ENCODE measurements around the gene KCNJ6.

KCNJ6 gene

DNA sequence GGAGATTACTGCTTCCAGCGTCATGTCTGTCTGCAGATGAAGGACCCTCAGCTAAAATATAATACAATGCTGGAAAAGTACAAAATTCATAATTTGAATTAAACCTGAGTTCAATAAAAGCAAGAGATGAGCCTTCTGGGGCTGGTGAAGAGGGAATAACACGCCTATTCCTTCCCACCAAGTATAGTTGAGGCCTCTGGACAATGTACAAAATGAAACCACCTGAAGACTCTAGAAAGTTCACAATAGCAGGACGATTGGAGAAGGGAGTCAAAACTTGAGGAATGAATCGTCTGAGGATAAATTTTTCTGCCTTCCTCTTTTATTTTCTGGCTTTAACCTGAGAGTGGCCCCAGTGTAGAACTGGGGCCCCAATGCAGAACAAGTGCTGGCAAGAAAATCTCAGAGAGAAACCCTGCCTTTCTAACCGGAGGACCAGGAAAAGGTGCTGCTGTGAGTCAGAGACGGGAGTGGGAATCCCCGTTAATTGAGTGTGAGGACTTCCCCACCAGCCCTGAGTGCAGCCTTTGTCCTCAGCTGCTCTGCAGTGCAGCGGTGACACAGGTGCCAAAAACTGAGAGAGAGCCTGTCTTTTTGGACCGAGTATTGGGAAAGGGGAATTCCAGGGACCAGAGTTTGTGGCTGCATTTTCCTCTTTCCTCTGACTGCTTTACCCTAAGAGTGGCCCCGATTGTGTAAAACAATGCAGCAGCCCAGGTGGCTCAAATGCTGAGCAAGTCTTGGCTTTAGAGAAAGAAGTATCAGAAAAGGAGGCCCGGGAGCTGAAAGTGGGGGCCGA is 284.7 kb downstream of the KCNJ6 start:
- no peak for DNase-seq

- DNase-seq = no peak
These were observed 285.4 kb downstream of the KCNJ6 start for GRCh38 chr21:37630872-37631271.

DNA sequence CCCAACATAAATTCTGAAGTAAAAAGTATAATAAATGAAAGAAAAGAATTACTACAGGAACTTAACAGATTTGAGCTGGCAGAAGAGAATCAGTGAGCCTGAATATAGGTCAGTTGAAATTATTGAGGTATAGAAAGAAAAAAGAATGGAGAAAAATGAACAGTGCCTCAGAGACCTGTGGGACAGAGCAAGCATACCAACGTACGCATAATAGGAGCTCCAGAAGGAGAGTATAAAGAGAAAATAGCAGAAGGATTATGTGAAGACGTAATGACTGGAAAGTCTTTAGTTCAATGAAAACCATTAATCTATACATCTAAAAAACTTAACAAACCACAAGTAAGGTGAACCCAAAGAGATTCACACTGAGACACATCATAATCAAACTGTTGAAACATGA is 287.9 kb downstream of the KCNJ6 start:
- no peak for DNase-seq

DNA sequence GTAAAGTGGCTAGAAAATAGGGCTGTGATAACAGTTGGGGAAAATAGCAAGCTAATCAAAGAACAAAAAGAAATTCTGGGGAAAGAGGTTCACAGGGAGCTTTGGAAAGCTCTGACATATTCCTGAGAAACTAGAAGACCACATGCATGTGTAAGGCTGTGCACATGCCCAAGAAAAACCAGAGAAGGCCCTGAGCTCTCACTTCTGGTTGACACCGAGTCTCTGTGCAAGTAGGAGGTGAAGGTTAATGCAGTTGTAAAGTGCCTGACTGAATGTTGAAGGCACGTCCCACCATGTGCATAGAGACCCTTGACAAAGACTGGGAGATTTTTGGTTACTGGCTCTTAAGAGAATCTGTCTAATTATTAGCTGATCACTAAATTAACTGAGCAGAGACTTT is 288.7 kb downstream of the KCNJ6 start:
- DNase-seq = no peak

DNA sequence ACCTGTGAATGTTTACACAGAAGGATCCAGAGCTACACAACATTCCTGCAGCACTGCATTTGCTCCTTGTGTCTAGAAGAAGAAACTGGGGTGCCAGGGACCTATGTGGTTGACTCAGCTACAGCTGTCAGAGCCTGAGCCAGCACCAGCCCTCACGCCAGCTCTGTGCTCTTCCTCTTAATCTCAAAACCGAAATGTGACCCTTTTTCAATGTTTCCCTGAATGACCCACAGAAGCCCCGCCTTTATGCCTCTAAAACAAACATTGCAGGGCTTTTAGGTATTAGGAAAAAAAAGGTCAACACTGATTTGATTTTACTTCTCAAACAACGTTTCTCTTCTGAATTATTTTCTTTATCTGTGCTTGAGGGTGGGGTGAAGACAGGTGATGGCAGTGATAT is 289.2 kb downstream of the KCNJ6 start:
- no peak for DNase-seq

DNA sequence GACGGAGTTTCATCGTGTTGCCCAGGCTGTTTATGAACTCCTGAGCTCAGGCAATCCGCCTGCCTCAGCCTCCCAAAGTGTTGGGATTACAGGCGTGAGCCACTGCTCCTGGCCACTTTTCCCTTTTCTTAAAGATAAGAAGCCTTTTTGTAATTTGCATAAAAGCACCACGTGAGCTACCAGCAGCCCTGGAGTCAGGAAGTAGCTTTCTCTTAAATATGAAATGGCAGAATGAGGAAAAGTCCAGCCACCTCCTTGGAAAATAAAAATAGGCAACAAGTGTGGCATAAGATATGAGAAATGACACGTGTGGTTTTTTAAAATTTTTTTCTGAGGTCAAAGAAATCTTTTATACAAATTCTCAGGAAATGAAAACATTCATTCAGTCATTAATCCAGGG is 289.9 kb downstream of the KCNJ6 start:
- no peak for DNase-seq

GRCh38 chr21:37623689-37624088 is 292.6 kb downstream of the KCNJ6 start:
- DNase-seq = no peak

GRCh38 chr21:37623183-37623582 is 293.1 kb downstream of the KCNJ6 start:
- DNase-seq = no peak

DNA sequence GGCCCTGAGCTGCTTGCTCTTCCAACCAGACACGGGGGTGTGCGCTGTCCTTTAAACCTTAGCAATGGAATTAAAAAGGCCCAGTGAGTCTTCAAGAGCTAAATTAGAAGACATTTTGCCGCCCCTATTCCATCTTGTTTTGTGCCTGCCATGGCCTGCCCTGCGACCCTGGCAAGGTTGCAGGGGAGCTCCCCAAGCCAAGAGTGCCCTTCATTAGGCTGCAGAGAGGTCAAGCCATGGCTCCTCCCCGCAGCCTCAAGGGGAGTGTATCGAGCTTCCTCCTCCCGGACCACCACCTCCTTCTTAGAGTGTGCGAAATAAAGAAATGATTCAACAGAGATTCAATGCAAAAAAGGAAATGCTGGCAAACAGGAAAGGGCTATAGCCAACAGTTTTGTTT is 293.5 kb downstream of the KCNJ6 start:
- DNase-seq = no peak

DNA sequence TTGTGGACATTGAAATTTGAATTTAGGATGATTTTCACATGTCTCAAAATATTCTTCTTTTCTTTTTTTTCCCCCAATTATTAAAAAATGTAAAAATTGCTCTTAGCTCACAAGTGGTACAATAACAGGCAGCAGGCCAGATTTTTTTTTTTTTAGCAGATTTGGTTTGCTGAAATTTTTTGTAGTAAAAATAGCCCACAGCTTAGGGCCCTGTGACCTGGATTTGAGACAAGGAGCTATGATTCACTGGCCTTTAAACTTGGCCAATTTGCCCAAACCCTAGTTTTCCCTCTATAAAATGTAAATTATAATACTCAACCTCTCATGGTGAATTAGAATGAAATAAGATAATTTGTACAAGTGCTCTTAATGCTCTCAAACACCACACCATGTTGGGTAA is 295.9 kb downstream of the KCNJ6 start:
- no peak for DNase-seq

- DNase-seq = no peak
These were observed 296.7 kb downstream of the KCNJ6 start for GRCh38 chr21:37619464-37619974.

- DNase-seq = no peak
These were observed 298.2 kb downstream of the KCNJ6 start for GRCh38 chr21:37618081-37618480.

GRCh38 chr21:37615962-37616361 is 300.3 kb downstream of the KCNJ6 start:
- DNase-seq = no peak

GRCh38 chr21:37614351-37614875 is 301.8 kb downstream of the KCNJ6 start:
- no peak for DNase-seq

- no peak for DNase-seq
These were observed 309.2 kb downstream of the KCNJ6 start for GRCh38 chr21:37607081-37607480.

DNA sequence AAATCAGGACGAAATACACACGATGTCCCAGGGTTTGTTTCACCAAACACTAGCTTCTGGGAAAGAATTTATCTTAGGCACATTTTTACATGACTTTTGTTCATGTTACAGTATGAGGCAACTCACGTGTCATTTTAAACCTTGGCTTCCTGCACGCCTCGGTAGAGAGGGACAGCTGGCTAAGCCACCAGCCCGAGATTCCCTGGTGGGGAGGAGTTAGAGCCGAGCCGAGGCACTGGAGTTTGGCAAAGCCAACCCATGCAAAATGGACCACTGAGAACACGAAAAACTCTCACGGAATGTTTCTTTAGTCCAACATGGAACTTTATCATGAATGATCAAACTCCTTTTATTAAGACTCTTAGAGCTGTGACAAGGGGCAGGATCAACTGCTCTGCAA is 309.7 kb downstream of the KCNJ6 start:
- DNase-seq = no peak

GRCh38 chr21:37605006-37605405 is 311.3 kb downstream of the KCNJ6 start:
- no peak for DNase-seq

DNA sequence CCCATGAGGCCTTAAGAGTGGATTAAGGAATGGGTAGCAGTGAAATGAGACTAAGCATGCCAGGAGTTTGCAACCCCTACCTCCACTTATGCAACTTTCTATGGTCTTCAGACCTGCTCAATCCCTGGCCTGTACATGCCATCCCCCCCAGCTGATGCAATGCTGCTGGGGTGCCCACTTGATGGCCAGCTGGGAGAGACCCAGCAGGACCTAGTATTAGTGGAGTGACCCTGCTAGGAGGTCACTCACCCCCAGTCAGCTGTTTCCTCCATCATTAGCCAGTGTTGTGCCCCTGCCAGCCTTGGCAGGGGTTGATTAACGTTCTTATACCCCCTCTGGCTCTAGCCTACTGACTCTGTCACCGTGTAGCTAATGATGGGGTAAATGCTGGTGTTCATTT is 313.1 kb downstream of the KCNJ6 start:
- no peak for DNase-seq

GRCh38 chr21:37601915-37602314 is 314.3 kb downstream of the KCNJ6 start:
- DNase-seq = no peak

DNA sequence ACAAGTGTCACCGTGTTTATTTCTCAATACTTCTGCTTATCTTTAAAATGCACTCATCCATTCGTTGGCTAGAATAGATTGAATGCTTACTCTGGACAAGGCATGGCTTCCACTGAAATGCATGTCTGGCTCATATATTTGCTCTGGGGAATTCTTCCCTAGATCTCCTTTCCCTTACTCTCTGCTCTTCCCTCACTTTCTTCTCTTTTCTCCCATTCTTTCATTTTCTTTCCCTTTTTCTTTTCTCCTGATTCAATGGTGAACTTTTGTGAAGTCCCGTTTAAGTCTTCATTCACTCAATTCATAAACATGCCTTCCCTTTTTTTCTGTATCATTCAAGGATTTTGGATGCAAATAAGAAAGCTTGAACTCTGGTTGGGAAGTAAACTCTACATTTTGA is 315.2 kb downstream of the KCNJ6 start:
- DNase-seq = no peak

- DNase-seq = no peak
These were observed 320.3 kb downstream of the KCNJ6 start for GRCh38 chr21:37595944-37596343.

DNA sequence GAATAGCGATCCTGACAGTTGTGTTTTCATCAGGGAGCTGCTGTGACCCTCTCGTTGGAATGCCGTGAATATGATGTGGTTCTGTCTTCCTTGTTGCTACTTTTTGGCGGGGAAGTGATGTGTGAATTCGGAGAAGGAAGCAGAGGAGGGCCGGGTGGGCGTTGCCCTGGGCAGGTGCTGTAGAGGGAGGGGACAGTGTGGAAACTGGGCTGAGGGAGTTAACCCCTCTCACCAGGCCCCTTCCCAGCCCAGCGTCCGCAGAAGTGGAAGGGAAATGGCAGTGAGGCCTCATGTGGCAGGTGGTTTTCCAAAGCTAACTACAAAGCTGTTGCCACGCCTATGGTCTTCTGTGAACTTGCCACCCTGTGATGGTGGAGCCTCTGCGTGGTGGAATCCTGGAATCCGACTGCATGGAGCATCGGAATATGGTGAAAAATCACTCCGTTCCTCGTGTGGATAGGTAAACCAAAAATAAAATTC is 321.7 kb downstream of the KCNJ6 start:
- DNase-seq = no peak

DNA sequence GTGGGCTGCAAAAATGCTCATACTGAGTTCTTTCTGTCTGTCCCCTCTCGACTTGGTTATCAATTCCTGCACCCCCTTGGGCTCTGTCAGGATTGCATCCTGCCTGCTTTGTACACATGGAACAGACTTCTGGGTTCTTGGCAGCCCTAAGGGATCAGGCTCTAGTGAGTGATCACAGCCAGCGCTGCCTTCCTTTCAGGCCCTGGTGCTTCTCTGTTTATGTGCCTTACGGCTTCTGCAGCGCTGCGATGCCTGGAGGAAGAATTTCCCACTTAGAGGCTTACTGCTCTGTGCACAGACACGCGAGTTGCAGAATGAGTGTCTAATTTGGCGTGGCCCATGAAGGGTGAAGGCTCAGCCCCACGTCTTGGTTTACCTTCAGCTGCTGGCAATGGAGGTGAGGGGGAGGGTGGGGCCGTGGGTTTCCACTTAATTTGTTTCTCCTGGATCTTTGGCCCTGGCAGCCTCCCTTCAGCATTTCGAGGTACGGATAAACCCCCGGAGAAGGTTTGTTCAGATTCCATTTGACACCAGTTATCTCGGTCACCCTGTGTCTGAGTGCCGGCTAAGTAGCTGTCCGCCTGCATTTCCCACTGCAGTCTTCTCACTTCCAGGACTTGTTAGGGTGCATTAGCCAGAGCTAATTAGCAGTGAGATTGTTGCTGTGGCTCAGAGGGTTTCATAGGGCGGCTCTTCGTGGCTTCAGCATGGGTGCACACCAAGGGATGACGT is 322.4 kb downstream of the KCNJ6 start:
- DNase-seq = no peak

GRCh38 chr21:37593015-37593414 is 323.2 kb downstream of the KCNJ6 start:
- no peak for DNase-seq
